Natural killer cell (primary cell): ENCODE data around the gene CACNA2D4. TPM values are rescaled to one million over a fixed set of nuclear protein-coding genes. Genes with fewer than 3 reads are reported as not detected.

Source experiments
- ATAC-seq, 3 donors: fragments of 150-1000 bp in 2 of 3; fragments of 200-7000 bp in 1 of 3; cut with Tn5 transposase; 1 replicate in 1 of 3; 2 replicates in 2 of 3; pipeline ENCODE4 v1.10.0; 2021; ENCODE audit warnings: mild to moderate bottlenecking in 2 of 3, moderate library complexity in 2 of 3
- DNase-seq, 2 donors: peaks; one replicate each; pipeline versions ENCODE4 v3.0.0 to v3.0.0-alpha.2; 2013 to 2021; ENCODE audit warnings: mixed read lengths in 1 of 2
- H3K27ac ChIP-seq: one replicate; pipeline ENCODE4 v1.5.1; 2013; ENCODE audit warnings: mild to moderate bottlenecking, low read length
- H3K27me3 ChIP-seq: one replicate; pipeline ENCODE4 v1.6.1; 2013; ENCODE audit warnings: low read length; ENCODE audit not compliant: control insufficient read depth, insufficient read depth
- H3K36me3 ChIP-seq: one replicate; pipeline ENCODE4 v1.6.1; 2013; ENCODE audit warnings: low read length; ENCODE audit not compliant: control insufficient read depth, insufficient read depth
- H3K4me1 ChIP-seq: one replicate; pipeline ENCODE4 v1.6.1; 2013; ENCODE audit warnings: low read length; ENCODE audit not compliant: control insufficient read depth, insufficient read depth
- H3K4me3 ChIP-seq: one replicate; pipeline ENCODE4 v1.5.1; 2013; ENCODE audit warnings: low read length
- H3K9me3 ChIP-seq: one replicate; pipeline ENCODE4 v1.6.1; 2013; ENCODE audit warnings: low read length; ENCODE audit not compliant: control insufficient read depth, insufficient read depth
- H3K27ac Mint-ChIP-seq, 2 donors: one replicate each; pipeline ENCODE4 v1.8.0; 2022; ENCODE audit warnings: mild to moderate bottlenecking in 2 of 2, mixed read lengths in 2 of 2, moderate library complexity in 1 of 2
- H3K27me3 Mint-ChIP-seq, 2 donors: one replicate each; pipeline ENCODE4 v1.8.0; 2022; ENCODE audit warnings: low read depth in 2 of 2, mixed read lengths in 2 of 2
- H3K36me3 Mint-ChIP-seq: one replicate; pipeline ENCODE4 v1.8.0; 2022; ENCODE audit warnings: mixed read lengths
- H3K4me1 Mint-ChIP-seq, 2 donors: one replicate each; pipeline ENCODE4 v1.8.0; 2022; ENCODE audit warnings: mixed read lengths in 2 of 2
- H3K4me3 Mint-ChIP-seq: one replicate; pipeline ENCODE4 v1.8.0; 2022; ENCODE audit warnings: mild to moderate bottlenecking, moderate library complexity, mixed read lengths
- H3K9me3 Mint-ChIP-seq, 2 donors: one replicate each; pipeline ENCODE4 v1.8.0; 2022; ENCODE audit warnings: mixed read lengths in 2 of 2
- WGBS: methylation state at CpG from one replicate; pipeline ENCODE4 v1.1.7; 2013; ENCODE audit warnings: missing lambda C conversion rate; ENCODE audit not compliant: insufficient coverage; 5-methylcytosine and 5-hydroxymethylcytosine counted together
- intact Hi-C: fragments of 100-400 bp; cut with micrococcal nuclease; formaldehyde crosslinking; loops from one replicate; pipeline ENCODE4 v1.14.2; 2022
- total RNA-seq, 4 donors: library from RNA; stranded (reverse); fragments of 120-200 nt in 1 of 4; gene quantifications; one replicate each; pipeline versions ENCODE4 v1.2.3 to v1.2.4, GENCODE V29; 2013 to 2022
- TF ChIP-seq, protein P1 (sequence below): fragments of 200-600 bp; IDR thresholded peaks from one replicate; pipeline ENCODE4 v1.8.0; 2022; ENCODE audit warnings: antibody characterized with exemption

The CACNA2D4 gene
- total RNA-seq, 3 donors from 2014 or later (not counting 1 experiment from before 2014, with no cell fraction given) = 26.5 to 49.6 (median 34.9) TPM

DNA sequence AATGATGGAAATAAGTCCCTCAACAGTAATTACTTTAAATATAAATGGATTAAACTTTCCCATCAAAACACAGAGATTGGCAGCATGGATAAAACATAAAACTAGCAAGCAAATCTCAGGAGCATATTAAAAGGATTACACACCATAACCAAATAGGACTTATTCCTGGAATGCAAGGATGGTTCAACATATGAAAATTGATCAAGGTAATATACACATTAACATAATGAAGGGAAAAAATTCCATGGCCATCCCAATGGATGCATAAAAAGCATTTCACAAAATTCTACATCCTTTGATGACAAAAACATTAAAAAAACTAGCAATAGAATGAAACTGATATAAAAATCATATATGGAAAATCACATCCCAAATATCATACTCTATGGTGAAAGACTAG, 13.6 kb downstream of the CACNA2D4 start:
- Mint-ChIP-seq H3K36me3 (peaks cover 43% of the 10 kb centered on the region), H3K9me3 (peaks cover 7 to 15% of the 10 kb centered on the region in 2 donors), H3K4me3 (no peak overlapping the region), H3K27ac (no peak overlapping the region), H3K27me3 (peaks cover 25 to 53% of the 10 kb centered on the region in 2 donors), H3K4me1 (peaks cover 5 to 12% of the 10 kb centered on the region in 2 donors)
- H3K27me3 ChIP-seq = peaks cover 4% of the 10 kb centered on the region
- H3K36me3 ChIP-seq = no peaks in the 10 kb centered on the region
- H3K4me1 ChIP-seq = peaks cover 9% of the 10 kb centered on the region
- no peak overlapping the region for H3K4me3 ChIP-seq
- no peak overlapping the region for H3K27ac ChIP-seq
- H3K9me3 ChIP-seq = peaks cover 4% of the 10 kb centered on the region
- no peak for ATAC-seq
- DNase-seq = no peak
- TF ChIP-seq, protein P1, sequence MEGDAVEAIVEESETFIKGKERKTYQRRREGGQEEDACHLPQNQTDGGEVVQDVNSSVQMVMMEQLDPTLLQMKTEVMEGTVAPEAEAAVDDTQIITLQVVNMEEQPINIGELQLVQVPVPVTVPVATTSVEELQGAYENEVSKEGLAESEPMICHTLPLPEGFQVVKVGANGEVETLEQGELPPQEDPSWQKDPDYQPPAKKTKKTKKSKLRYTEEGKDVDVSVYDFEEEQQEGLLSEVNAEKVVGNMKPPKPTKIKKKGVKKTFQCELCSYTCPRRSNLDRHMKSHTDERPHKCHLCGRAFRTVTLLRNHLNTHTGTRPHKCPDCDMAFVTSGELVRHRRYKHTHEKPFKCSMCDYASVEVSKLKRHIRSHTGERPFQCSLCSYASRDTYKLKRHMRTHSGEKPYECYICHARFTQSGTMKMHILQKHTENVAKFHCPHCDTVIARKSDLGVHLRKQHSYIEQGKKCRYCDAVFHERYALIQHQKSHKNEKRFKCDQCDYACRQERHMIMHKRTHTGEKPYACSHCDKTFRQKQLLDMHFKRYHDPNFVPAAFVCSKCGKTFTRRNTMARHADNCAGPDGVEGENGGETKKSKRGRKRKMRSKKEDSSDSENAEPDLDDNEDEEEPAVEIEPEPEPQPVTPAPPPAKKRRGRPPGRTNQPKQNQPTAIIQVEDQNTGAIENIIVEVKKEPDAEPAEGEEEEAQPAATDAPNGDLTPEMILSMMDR = no peak
- intact Hi-C loops = no loop called here

DNA sequence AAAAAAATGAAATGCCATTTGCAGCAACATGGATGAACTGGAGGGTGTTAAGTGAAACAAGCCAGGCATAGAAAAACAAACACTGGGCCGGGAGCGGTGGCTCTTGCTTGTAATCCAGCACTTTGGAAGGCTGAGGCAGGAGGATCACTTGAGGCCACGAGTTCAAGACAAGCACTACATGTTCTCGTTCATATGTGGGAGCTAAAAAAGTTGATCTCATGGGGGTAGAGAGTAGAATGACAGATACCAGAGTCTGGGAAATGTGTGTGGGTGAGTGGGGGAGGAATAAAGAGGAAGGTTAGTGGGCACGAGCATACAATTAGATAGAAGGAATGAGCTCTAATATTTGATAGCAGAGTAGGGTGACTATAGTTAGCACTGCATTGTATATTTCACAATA, 21.5 kb downstream of the CACNA2D4 start:
- no peaks in the 10 kb centered on the region for H3K9me3 ChIP-seq
- TF ChIP-seq, protein P1 = no peak
- no peaks in the 10 kb centered on the region for H3K4me1 ChIP-seq
- H3K4me3 ChIP-seq = no peak overlapping the region
- H3K36me3 ChIP-seq = no peaks in the 10 kb centered on the region
- peaks cover 26 to 74% of the 10 kb centered on the region in 2 donors for H3K27me3 Mint-ChIP-seq
- peaks cover 4% of the 10 kb centered on the region for H3K27me3 ChIP-seq
- no peak overlapping the region for H3K27ac ChIP-seq
- H3K27ac Mint-ChIP-seq = no peak overlapping the region
- ATAC-seq (no peak), DNase-seq (no peak)
- 91% methylated on average over 5 of the region's 5 CpGs for WGBS
- H3K4me3 Mint-ChIP-seq = no peak overlapping the region
- H3K4me1 Mint-ChIP-seq = no peaks in the 10 kb centered on the region
- intact Hi-C loops = no loop called here
- H3K36me3 Mint-ChIP-seq = peaks cover 14% of the 10 kb centered on the region
- peaks cover 2 to 6% of the 10 kb centered on the region in 2 donors for H3K9me3 Mint-ChIP-seq

GRCh38 chr12:1890810-1891209, 27.6 kb downstream of the CACNA2D4 start:
- H3K4me1 Mint-ChIP-seq = no peaks in the 10 kb centered on the region
- H3K9me3 Mint-ChIP-seq = peaks cover 4 to 6% of the 10 kb centered on the region in 2 donors
- peaks cover 16% of the 10 kb centered on the region for H3K36me3 Mint-ChIP-seq
- TF ChIP-seq, protein P1 = no peak
- no peak overlapping the region for H3K4me3 Mint-ChIP-seq
- Histone ChIP-seq H3K9me3 (peaks cover 10% of the 10 kb centered on the region), H3K36me3 (no peaks in the 10 kb centered on the region), H3K27me3 (peaks cover 5% of the 10 kb centered on the region), H3K4me1 (no peaks in the 10 kb centered on the region), H3K4me3 (no peak overlapping the region), H3K27ac (no peak overlapping the region)
- intact Hi-C loops = no loop called here
- peaks cover 28 to 73% of the 10 kb centered on the region in 2 donors for H3K27me3 Mint-ChIP-seq
- no peak for DNase-seq
- ATAC-seq = no peak
- 92% methylated on average over 2 of the region's 2 CpGs for WGBS
- H3K27ac Mint-ChIP-seq = no peak overlapping the region

DNA sequence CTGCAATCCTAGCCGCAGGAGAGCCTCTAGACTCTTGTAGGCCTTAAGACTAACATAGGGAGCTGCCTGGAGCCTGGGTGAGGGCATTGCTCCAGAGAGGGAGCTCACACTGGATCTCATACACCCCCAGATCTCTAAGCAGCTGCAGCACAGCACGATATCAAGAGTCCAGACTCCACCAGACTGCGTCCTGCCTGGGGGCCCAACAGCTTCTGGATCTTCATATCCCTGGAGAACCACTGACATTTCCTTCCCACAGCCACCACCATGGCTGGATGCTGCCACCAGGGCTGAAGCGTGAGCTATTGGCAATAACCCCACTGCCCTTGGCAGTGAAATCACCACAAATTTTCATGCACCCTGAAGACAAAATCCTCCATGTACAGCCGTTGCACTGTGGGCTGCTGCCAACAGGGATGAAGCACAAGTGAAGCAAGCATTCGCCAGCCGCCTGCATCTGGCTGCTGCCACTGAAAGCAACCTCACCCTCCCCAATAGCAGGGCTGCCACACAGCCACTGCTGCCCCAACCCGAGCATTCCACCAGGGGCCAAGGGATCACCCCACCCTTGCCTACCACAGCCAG, 28.2 kb downstream of the CACNA2D4 start:
- 92% methylated on average over 8 of the region's 8 CpGs for WGBS
- H3K4me3 ChIP-seq = no peak overlapping the region
- peaks cover 28 to 71% of the 10 kb centered on the region in 2 donors for H3K27me3 Mint-ChIP-seq
- H3K9me3 Mint-ChIP-seq = peaks cover 4 to 6% of the 10 kb centered on the region in 2 donors
- no peaks in the 10 kb centered on the region for H3K4me1 Mint-ChIP-seq
- no peak for DNase-seq
- ATAC-seq = no peak
- H3K27ac ChIP-seq = no peak overlapping the region
- no peaks in the 10 kb centered on the region for H3K4me1 ChIP-seq
- peaks cover 10% of the 10 kb centered on the region for H3K9me3 ChIP-seq
- intact Hi-C loops = no loop called here
- H3K36me3 ChIP-seq = no peaks in the 10 kb centered on the region
- no peak overlapping the region for H3K27ac Mint-ChIP-seq
- no peak overlapping the region for H3K4me3 Mint-ChIP-seq
- TF ChIP-seq, protein P1 = no peak
- H3K27me3 ChIP-seq = peaks cover 5% of the 10 kb centered on the region
- H3K36me3 Mint-ChIP-seq = peaks cover 16% of the 10 kb centered on the region
